CD4-positive, CD25-positive, alpha-beta regulatory T cell (primary cell): ENCODE results near the gene SLC39A7. TPM values are rescaled to one million over a fixed set of nuclear protein-coding genes. Genes with fewer than 3 reads are reported as not detected.

Experiments used
- ATAC-seq, 2 donors: fragments of 150-1000 bp; cut with Tn5 transposase; one replicate each; pipeline ENCODE4 v1.10.0; 2021; ENCODE audit warnings: low read depth in 2 of 2, moderate number of reproducible peaks in 2 of 2, moderate library complexity in 1 of 2
- DNase-seq, 3 donors: peaks; one replicate each; pipeline versions ENCODE4 v3.0.0 to v3.0.0-alpha.2; 2012 to 2022; ENCODE audit warnings: mixed read lengths in 1 of 3
- H3K27ac ChIP-seq: one replicate; pipeline ENCODE4 v1.7.0; 2013; ENCODE audit warnings: mild to moderate bottlenecking, low read length; ENCODE audit not compliant: insufficient read depth, poor library complexity, severe bottlenecking
- H3K27me3 ChIP-seq: one replicate; pipeline ENCODE4 v1.7.0; 2013; ENCODE audit warnings: low read length; ENCODE audit not compliant: control insufficient read depth, insufficient read depth
- H3K36me3 ChIP-seq: one replicate; pipeline ENCODE4 v1.7.0; 2013; ENCODE audit warnings: mild to moderate bottlenecking, low read length, moderate library complexity; ENCODE audit not compliant: control insufficient read depth, insufficient read depth
- H3K4me1 ChIP-seq: 2 replicates; pipeline ENCODE4 v1.7.0; 2013; ENCODE audit warnings: mild to moderate bottlenecking, low read length; ENCODE audit not compliant: insufficient read depth, control insufficient read depth, poor library complexity, severe bottlenecking
- H3K4me3 ChIP-seq: one replicate; pipeline ENCODE4 v1.7.0; 2013; ENCODE audit warnings: low read depth, mild to moderate bottlenecking, low read length, moderate library complexity
- H3K9me3 ChIP-seq, 2 experiments: 1 replicate in 1 of 2; 2 replicates in 1 of 2; pipeline ENCODE4 v1.7.0; 2013; ENCODE audit warnings: low read length in 2 of 2, mild to moderate bottlenecking in 1 of 2, moderate library complexity in 1 of 2; ENCODE audit not compliant: control insufficient read depth in 2 of 2
- H3K27ac Mint-ChIP-seq, 3 donors: one replicate each; pipeline ENCODE4 v1.8.0; 2020 to 2022; ENCODE audit warnings: mild to moderate bottlenecking in 3 of 3, mixed read lengths in 3 of 3, moderate library complexity in 2 of 3
- H3K27me3 Mint-ChIP-seq: one replicate; pipeline ENCODE4 v1.8.0; 2022; ENCODE audit warnings: mild to moderate bottlenecking, mixed read lengths
- H3K36me3 Mint-ChIP-seq: one replicate; pipeline ENCODE4 v1.8.0; 2020; ENCODE audit warnings: mixed read lengths
- H3K4me1 Mint-ChIP-seq, 4 donors: one replicate each; pipeline ENCODE4 v1.8.0; 2020 to 2022; ENCODE audit warnings: mixed read lengths in 4 of 4, mild to moderate bottlenecking in 1 of 4
- H3K4me3 Mint-ChIP-seq, 4 donors: one replicate each; pipeline ENCODE4 v1.8.0; 2020 to 2022; ENCODE audit warnings: mild to moderate bottlenecking in 4 of 4, mixed read lengths in 4 of 4, moderate library complexity in 3 of 4
- H3K9me3 Mint-ChIP-seq, 7 donors: one replicate each; pipeline ENCODE4 v1.8.0; 2020 to 2022; ENCODE audit warnings: mixed read lengths in 7 of 7, mild to moderate bottlenecking in 3 of 7, moderate library complexity in 2 of 7
- polyA plus RNA-seq, 4 donors: library from polyadenylated mRNA; unstranded; fragments of 300-500 nt; fragmentation: Illumina TruSeq; gene quantifications; one replicate each; pipeline ENCODE4 v1.2.3, GENCODE V29; 2021
- total RNA-seq: library from RNA; stranded (reverse); gene quantifications from one replicate; pipeline ENCODE4 v1.2.3, GENCODE V29; 2022

The SLC39A7 gene
- total and polyA plus RNA-seq, 5 donors from 2014 or later = 11.4 to 27.3 (median 24.1) TPM

DNA sequence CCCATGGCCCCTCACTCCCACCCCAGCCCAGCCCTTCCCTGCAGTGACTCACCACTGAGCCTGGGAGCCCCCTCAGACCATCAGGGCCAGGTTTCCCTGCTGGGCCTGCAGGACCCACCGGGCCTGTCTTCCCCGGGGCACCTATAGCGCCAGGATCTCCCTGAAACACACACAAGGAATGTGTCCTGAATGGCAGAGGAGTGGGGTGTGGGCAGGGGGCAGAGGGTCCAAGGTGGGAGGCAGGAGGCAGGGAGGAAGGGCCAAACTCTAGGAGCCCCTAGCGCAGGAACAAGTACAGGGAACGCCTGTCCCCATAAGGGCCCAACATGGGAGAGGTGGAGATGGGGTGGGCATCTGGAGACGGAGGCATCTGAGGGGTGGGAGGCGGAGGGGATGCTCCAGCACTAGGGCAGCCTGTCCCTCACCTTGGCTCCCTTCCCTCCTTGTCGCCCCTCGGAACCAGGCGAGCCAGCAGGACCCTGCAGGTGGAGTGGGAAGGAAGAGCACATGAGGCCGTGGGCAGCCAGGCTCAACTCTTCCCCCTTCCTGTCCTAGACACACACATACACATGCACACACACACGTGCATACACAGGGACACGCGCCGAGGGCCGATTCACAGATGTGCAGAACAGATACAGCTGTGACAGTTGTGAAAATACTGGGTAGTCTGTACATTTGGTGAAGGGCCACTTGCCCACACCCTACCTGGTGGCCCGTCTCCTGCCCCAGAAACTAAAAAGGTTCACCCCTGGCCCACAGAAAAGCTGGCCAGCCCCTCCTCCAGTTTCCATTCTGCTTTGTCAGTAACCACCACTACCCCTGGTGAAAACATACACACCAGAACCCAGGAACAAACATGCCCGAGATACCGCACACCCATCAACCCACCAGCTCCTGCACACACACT is 33.0 kb upstream of the SLC39A7 start:
- Histone ChIP-seq H3K36me3 (no peaks in the 10 kb centered on the region), H3K27me3 (no peaks in the 10 kb centered on the region), H3K27ac (no peak overlapping the region), H3K4me1 (no peaks in the 10 kb centered on the region), H3K9me3 (no peaks in the 10 kb centered on the region), H3K4me3 (no peak overlapping the region)
- no peak for ATAC-seq
- Mint-ChIP-seq H3K4me1 (no peaks in the 10 kb centered on the region), H3K36me3 (no peaks in the 10 kb centered on the region), H3K9me3 (no peaks in the 10 kb centered on the region), H3K27me3 (peaks cover 19% of the 10 kb centered on the region), H3K27ac (no peak overlapping the region), H3K4me3 (no peak overlapping the region)
- no peak for DNase-seq

GRCh38 chr6:33168284-33168601 is 32.4 kb upstream of the SLC39A7 start:
- Histone ChIP-seq H3K4me1 (no peaks in the 10 kb centered on the region), H3K9me3 (no peaks in the 10 kb centered on the region), H3K27me3 (no peaks in the 10 kb centered on the region), H3K27ac (no peak overlapping the region), H3K36me3 (no peaks in the 10 kb centered on the region), H3K4me3 (no peak overlapping the region)
- ATAC-seq (no peak), DNase-seq (no peak)
- Mint-ChIP-seq H3K27me3 (peaks cover 19% of the 10 kb centered on the region), H3K4me1 (no peaks in the 10 kb centered on the region), H3K36me3 (no peaks in the 10 kb centered on the region), H3K27ac (no peak overlapping the region), H3K9me3 (no peaks in the 10 kb centered on the region), H3K4me3 (no peak overlapping the region)

GRCh38 chr6:33168639-33169038 is 32.0 kb upstream of the SLC39A7 start:
- H3K4me3 Mint-ChIP-seq = no peak overlapping the region
- Histone ChIP-seq H3K9me3 (no peaks in the 10 kb centered on the region), H3K4me3 (no peak overlapping the region), H3K27me3 (no peaks in the 10 kb centered on the region), H3K36me3 (no peaks in the 10 kb centered on the region), H3K27ac (no peak overlapping the region), H3K4me1 (no peaks in the 10 kb centered on the region)
- no peak for DNase-seq
- ATAC-seq = no peak
- H3K9me3 Mint-ChIP-seq = no peaks in the 10 kb centered on the region
- H3K36me3 Mint-ChIP-seq = no peaks in the 10 kb centered on the region
- no peaks in the 10 kb centered on the region for H3K4me1 Mint-ChIP-seq
- peaks cover 19% of the 10 kb centered on the region for H3K27me3 Mint-ChIP-seq
- H3K27ac Mint-ChIP-seq = no peak overlapping the region

DNA sequence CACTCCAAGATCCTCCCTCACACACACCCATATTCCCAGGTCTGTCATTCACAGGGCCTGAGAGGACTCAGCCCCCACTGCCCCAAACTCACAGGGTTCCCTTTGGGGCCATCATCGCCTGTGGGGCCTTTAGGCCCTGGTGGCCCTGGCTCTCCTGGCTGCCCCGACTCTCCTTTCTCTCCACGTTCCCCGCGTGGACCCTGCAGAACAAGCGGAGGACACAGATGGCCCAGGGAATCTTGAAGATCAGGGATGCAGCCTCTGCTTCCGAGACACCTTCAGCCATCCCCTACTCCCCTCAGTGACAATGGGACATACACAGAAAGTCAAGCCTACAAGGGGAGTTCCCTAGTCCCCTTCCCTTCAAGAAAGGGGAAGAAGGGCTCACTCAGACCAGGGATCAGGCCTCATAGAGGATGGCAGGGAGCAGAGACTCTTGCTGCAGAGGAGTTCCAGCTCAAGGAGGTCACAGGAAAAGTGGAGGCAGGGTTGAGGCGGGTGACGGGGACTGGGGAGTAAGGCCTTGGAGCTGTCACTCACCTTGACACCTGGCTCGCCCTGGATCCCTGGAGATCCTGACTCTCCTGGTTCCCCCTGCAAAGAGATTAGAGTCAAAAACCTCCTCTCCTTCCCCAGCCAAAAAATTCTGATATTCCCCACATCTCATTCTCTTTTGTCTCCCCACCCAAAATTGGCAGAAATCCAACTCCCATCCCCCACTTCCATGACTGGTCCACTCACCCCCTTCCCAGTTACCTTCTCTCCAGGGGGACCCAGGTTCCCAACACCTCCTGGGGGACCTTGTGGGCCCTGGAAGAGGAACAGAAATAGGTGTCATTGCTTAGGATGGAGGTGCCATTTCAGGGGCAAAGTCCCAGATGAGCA is 31.1 kb upstream of the SLC39A7 start:
- no peaks in the 10 kb centered on the region for H3K36me3 ChIP-seq
- no peak for DNase-seq
- Mint-ChIP-seq H3K36me3 (no peaks in the 10 kb centered on the region), H3K4me1 (no peaks in the 10 kb centered on the region), H3K4me3 (no peak overlapping the region), H3K9me3 (no peaks in the 10 kb centered on the region), H3K27me3 (peaks cover 19% of the 10 kb centered on the region), H3K27ac (peak overlapping the region in 1 of 3 donors; percentile 56)
- no peaks in the 10 kb centered on the region for H3K27me3 ChIP-seq
- H3K4me3 ChIP-seq = no peak overlapping the region
- no peak overlapping the region for H3K27ac ChIP-seq
- H3K4me1 ChIP-seq = no peaks in the 10 kb centered on the region
- H3K9me3 ChIP-seq = no peaks in the 10 kb centered on the region
- ATAC-seq = no peak

DNA sequence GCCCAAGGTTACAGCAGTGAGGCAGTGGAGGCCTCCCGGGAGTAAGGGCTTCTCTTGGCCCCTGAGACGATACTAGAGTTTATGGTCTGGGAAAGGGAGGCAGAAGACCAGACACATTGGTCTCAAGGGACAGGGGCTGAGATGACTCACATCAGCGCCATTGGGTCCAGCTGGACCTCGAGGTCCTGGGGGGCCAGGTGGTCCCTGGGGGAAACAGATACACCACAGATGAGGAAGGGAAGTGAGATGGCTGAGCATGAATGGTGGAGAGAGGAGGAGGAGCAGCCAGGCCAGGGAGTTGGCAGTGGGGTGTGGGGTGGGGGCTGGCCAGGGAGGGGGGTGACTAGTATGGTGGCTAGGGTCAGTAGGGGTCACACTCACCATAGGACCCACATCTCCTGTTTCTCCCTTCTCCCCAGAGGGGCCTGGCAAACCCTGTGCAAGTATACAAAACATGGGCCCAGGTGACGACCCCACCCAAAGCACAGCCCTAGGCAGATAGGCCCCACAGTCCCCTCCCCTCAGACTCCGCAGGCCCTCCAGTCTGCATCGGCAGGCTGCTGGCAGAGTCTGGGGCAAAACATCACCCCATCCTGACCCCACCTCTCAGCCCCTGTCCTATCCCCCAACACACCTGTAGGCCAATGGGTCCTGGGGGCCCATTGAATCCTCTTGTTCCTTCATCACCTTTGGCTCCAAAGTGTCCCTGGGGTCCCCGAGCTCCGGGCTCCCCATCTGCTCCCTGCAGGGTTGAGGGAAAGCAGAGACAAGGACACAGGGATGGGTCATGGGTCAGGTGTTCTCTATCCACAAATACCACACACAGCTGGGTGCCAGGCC is 30.3 kb upstream of the SLC39A7 start:
- no peaks in the 10 kb centered on the region for H3K4me1 ChIP-seq
- H3K27me3 Mint-ChIP-seq = peaks cover 25% of the 10 kb centered on the region
- no peak overlapping the region for H3K4me3 ChIP-seq
- H3K36me3 ChIP-seq = no peaks in the 10 kb centered on the region
- no peaks in the 10 kb centered on the region for H3K36me3 Mint-ChIP-seq
- H3K4me1 Mint-ChIP-seq = no peaks in the 10 kb centered on the region
- H3K9me3 Mint-ChIP-seq = no peaks in the 10 kb centered on the region
- H3K27ac ChIP-seq = no peak overlapping the region
- no peak overlapping the region for H3K4me3 Mint-ChIP-seq
- no peaks in the 10 kb centered on the region for H3K27me3 ChIP-seq
- no peak for ATAC-seq
- H3K9me3 ChIP-seq = no peaks in the 10 kb centered on the region
- DNase-seq = no peak
- H3K27ac Mint-ChIP-seq = no peak overlapping the region

- no peak overlapping the region for H3K27ac Mint-ChIP-seq
- DNase-seq (no peak), ATAC-seq (no peak)
- Histone ChIP-seq H3K27ac (no peak overlapping the region), H3K4me1 (no peaks in the 10 kb centered on the region), H3K9me3 (no peaks in the 10 kb centered on the region), H3K27me3 (no peaks in the 10 kb centered on the region), H3K4me3 (no peak overlapping the region), H3K36me3 (no peaks in the 10 kb centered on the region)
- peaks cover 0 to 1% (median 0%) of the 10 kb centered on the region in 7 donors for H3K9me3 Mint-ChIP-seq
- peaks cover 25% of the 10 kb centered on the region for H3K27me3 Mint-ChIP-seq
- no peaks in the 10 kb centered on the region for H3K4me1 Mint-ChIP-seq
- no peaks in the 10 kb centered on the region for H3K36me3 Mint-ChIP-seq
- no peak overlapping the region for H3K4me3 Mint-ChIP-seq
Measured at GRCh38 chr6:33171016-33171879, 29.4 kb upstream of the SLC39A7 start.
